SK-N-MC (cell line): ENCODE data around the gene FAM131C.

Experiments used
- DNase-seq: peaks from one replicate; pipeline ENCODE4 v3.0.0-alpha.2; 2011; ENCODE audit warnings: low read depth, low spot score
- H3K27ac ChIP-seq: fragments of 200-600 bp; sonication (generic); 2 replicates; pipeline ENCODE4 v1.5.1; 2016; ENCODE audit warnings: mixed run types
- H3K36me3 ChIP-seq: fragments of 200-600 bp; sonication (generic); 2 replicates; pipeline ENCODE4 v1.6.1; 2017; ENCODE audit warnings: antibody characterized with exemption, low read length, mixed read lengths; ENCODE audit not compliant: insufficient read depth
- H3K4me3 ChIP-seq: fragments of 200-600 bp; sonication (generic); 2 replicates; pipeline ENCODE4 v1.5.1; 2016
- H3K9ac ChIP-seq: fragments of 200-600 bp; sonication (generic); 2 replicates; pipeline ENCODE4 v1.8.0; 2017; ENCODE audit warnings: mixed run types, mixed read lengths; ENCODE audit not compliant: insufficient read length
- H3K9me3 ChIP-seq: fragments of 200-600 bp; sonication (generic); 2 replicates; pipeline ENCODE4 v1.6.1; 2017; ENCODE audit warnings: low read depth, mild to moderate bottlenecking, antibody characterized with exemption, low read length, moderate library complexity, mixed read lengths
- EZH2 ChIP-seq: fragments of 200-600 bp; sonication (generic); IDR thresholded peaks from one replicate; pipeline ENCODE4 v1.6.1; 2017; ENCODE audit warnings: antibody characterized with exemption
- FOXP2 ChIP-seq: optimal IDR thresholded peaks from 2 replicates; pipeline ENCODE3; 2011; ENCODE audit warnings: mild to moderate bottlenecking, moderate library complexity; ENCODE audit not compliant: insufficient read depth; ENCODE audit errors: extremely low read length, control extremely low read depth
- POLR2AphosphoS5 ChIP-seq: IDR thresholded peaks from 2 replicates; pipeline ENCODE4 v1.6.1; 2012; ENCODE audit warnings: mild to moderate bottlenecking, low read depth, low read length, borderline replicate concordance

Gene FAM131C

DNA sequence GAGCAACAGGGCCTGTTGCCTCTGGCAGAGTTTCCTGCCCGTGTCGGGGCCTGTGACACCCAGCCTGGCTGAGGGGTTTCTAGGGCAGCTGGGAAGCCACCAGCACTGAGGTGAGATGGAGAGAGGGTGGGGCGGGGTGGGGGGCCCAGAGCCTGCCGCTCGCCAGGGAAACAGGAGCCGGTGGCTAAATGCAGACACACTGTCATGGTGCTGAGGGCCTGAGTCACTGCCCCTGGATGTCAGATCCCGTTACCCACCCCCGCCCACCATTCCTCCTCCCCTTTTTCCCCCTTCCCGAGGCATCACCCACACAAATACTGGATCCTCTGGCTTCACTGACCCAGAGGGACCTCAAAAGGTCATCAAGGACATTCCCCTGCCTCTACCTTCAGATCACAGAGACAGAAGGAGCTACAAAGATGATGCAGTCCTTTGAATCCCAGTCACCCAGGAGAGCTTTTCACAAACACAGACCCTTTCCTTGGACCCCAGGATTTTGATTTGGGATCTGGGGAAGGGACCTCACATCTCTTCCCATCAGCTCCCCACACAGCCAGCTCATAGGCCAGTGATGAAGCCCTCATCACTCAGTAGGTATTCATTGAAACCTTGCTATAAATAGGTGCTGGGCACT lies 53.7 kb downstream of the FAM131C start:
- Histone ChIP-seq H3K27ac (no peak overlapping the region), H3K36me3 (no peaks in the 10 kb centered on the region), H3K9me3 (no peaks in the 10 kb centered on the region), H3K4me3 (no peak overlapping the region), H3K9ac (no peak overlapping the region)
- no peak for TF ChIP-seq POLR2AphosphoS5
- no peak for TF ChIP-seq EZH2
- no peak for TF ChIP-seq FOXP2
- no peak for DNase-seq

DNA sequence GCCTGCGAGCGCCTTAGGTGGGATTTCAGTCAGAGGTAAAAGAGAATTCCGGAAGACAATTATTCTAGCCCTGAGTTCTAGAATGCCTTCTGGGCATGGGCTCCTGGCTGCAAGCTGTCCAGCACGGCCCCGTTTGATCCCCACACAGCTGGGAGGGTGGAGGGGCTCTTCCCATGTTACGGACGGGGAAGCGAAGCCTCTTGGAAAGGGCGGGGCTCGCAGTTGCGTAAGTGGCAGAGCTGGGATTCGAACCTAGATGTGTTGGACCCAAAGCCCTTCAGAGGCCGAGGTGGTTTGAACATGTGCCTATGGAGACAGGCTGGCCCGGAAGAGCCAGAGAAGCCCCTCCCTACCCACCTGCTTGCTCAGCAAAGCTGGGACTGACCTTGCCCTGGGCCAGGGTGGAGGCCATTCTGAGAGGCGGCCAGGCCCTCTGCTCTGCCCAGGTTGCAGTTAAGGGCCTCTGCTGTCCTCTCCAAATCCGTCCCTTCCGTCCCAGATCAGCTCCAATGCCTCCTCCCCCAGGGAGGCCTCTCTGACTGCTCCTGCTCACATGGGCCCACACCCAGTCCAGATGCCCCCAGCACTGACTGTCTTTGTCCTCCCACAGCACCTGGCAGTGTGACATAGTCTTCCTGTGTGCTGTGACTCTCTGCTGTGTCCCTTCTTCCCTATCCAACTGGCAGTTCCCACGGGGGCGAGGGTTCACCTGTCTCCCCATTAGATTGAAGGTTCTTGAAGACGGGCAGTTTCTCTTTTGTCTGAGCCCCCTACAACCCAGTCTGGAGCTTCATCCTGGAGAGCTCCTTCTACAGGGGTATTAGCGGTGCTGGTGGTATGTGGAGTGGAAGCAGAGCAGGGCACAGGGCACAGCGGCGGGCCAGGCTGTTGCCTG lies 54.5 kb downstream of the FAM131C start:
- DNase-seq: no peak
- Histone ChIP-seq H3K9me3 (no peaks in the 10 kb centered on the region), H3K4me3 (no peak overlapping the region), H3K9ac (no peak overlapping the region), H3K27ac (no peak overlapping the region), H3K36me3 (no peaks in the 10 kb centered on the region)
- TF ChIP-seq POLR2AphosphoS5: no peak
- no peak for TF ChIP-seq FOXP2
- no peak for TF ChIP-seq EZH2

DNA sequence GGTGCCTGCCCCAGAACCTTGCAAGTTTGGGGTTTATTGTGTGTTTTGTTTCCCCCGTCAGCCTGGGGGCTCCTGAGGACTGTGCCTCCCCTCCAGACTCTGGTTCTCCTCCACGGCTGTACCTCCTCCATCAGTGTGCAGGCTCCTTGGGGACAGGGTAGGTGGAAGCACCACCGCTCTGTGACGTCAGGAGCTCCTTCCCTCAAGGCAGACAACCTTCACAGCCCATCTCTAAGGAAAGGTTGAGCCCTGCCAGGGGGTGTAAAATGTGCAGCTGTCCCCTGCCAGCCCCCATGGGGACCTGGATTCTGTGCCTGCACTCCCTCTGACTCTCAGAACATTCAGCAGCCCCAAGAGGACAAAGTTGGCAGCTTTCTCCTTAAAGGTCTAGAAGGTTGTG lies 55.1 kb downstream of the FAM131C start:
- H3K9ac ChIP-seq: no peak overlapping the region

DNA sequence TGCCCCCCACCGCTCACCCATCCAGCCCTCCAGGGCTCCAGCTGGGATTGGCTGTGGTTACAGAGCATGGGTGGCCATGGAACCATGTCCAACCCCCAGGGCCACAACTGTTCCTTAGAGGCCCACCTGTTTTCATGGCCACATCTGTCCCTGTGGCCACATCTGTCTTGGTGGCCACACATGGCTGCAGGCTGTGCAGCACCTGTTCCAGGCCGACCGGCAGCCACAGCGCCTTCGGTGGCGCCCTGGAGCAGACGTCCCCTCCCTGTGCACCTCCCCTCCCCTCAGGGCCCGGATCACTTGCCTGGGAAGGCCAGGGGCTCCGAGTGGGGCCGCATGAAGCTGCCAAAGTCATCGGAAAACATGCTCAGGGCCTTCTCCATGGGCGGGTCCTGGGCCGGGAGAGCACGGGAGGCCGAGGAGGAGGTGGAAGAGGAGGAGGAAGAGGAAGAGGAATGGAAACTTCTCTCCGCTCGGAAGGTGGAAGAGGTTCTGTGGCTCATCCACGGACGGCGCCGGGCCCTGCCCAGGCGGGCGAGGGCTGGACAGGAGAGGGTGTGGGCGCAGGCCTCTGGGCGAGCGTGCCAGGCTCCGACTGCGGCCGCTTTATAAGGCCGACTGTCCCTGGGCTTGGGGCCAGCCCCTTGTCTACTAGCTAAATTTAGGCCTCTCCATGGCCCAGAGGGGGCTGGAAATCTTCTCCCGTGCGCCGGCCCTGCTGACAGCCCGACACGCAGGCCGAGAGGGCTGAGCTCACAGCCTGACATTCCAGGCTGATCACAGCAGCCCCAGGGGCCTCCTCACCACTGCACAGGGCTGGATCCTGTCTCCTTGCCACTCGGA lies 55.8 kb downstream of the FAM131C start, which contains the start of gene HSPB7:
Gene HSPB7, minus strand, starts transcription at position 583 of the 843 bp plus-strand sequence. Its CDS starts 80 bp downstream, at position 503.
- H3K4me3 ChIP-seq: no peak within 1 kb of the TSS
- no peaks in the 10 kb centered on the region for H3K36me3 ChIP-seq
- no peak within 1 kb of the TSS for H3K9ac ChIP-seq
- no peaks in the 10 kb centered on the region for H3K9me3 ChIP-seq
- TF ChIP-seq FOXP2 (no peak), POLR2AphosphoS5 (no peak), EZH2 (no peak)
- DNase-seq: no peak
- H3K27ac ChIP-seq: no peak within 1 kb of the TSS

More for the DNA sequence above, 55.1 kb downstream of the FAM131C start:
- no peak for DNase-seq
- Histone ChIP-seq H3K4me3 (no peak overlapping the region), H3K27ac (no peak overlapping the region), H3K9me3 (no peaks in the 10 kb centered on the region), H3K36me3 (no peaks in the 10 kb centered on the region)
- TF ChIP-seq EZH2 (no peak), POLR2AphosphoS5 (no peak), FOXP2 (no peak)

DNA sequence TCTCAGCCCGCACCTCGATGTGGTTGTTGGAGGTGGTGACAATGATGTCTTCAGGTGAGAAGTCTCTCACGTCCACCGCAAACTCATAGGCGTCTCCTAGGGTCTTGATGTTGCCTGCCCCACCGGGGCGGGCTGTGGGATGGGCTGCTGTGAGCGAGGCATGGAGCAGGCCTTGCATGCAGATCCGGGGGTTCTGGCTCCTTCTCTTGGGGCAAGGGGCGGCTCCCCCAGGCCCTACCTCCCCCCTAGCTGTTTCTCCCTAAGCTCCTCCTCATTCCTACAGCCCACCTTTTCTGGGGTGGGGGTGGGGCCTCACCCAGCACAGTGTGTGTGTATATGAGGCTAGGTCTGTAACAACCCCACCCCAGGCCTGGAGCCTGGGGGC lies 56.4 kb downstream of the FAM131C start:
- Histone ChIP-seq H3K9ac (no peak overlapping the region), H3K27ac (no peak overlapping the region), H3K9me3 (no peaks in the 10 kb centered on the region), H3K4me3 (no peak overlapping the region), H3K36me3 (no peaks in the 10 kb centered on the region)
- DNase-seq: no peak
- TF ChIP-seq EZH2 (no peak), FOXP2 (no peak), POLR2AphosphoS5 (no peak)

DNA sequence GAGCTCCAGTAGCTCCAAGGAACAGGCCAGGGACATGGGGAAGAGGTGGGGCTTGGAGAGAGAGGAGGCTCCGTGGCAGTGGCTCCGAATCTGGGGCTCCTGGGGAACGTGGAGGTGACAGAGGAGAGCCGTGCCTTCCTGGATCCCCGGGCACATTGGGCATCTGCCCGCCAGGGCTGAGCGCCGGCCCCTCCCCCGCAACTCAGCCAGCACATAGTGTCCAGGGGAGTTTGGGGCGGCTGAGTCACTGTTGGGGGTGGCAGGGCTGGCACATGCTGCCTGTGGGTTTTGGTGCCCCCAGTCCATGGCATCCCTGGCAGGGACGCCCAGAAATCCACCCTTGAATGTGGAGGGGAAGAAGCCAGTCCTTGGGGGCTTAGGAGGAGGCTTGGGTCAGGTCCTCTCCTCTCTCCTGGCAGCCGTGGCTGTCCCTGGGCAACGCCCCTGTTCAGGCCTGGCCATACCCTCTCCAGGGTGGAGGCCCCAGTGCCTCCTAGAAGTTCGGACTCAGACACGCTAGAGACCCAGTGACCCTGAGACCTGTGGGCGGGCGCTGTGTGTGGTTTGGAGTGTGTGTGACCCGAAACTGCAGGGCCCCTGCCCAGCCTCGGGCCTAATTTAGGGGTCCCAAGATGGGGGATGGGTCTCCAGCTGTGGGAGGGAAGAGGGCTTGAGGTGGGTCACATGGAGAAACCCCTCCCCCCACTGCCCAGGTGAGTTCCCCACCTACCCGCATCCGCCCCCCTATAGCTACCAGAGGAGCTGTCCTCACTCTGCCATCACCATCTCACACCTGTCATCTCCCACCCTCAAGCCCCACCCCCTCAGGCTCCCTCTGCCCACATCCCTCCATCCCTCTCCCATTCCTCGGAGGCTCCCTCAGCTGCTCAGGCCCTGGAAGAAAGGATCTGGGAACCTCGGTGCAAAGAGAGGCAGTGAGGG lies 57.2 kb downstream of the FAM131C start:
- TF ChIP-seq FOXP2 (no peak), POLR2AphosphoS5 (no peak), EZH2 (no peak)
- DNase-seq: no peak

DNA sequence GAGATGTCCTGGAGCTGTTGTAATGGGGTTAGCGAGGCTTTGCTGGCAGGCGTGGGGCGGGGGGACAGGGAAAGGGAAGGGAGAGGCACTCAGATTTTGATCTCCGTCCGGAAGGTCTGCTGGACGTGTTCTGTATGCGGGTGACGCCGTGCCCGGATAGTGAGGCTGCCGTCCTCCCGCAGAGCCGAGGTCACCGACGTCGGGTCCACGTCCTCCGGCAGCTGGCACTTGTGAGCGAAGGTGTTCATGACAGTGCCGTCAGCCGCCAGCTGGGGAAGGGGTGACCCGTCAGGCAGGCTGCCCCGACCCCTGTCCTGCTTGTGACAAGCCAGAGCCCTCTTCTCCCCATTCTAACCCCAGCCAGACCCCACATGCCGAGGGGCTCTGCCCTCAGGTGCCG lies 58.0 kb downstream of the FAM131C start:
- TF ChIP-seq EZH2 (no peak), POLR2AphosphoS5 (no peak), FOXP2 (no peak)
- no peak overlapping the region for H3K27ac ChIP-seq

More for the DNA sequence above, 57.2 kb downstream of the FAM131C start:
- Histone ChIP-seq H3K27ac (no peak overlapping the region), H3K9ac (no peak overlapping the region), H3K4me3 (no peak overlapping the region), H3K36me3 (no peaks in the 10 kb centered on the region), H3K9me3 (no peaks in the 10 kb centered on the region)

More for the DNA sequence above, 58.0 kb downstream of the FAM131C start:
- no peak for DNase-seq
- Histone ChIP-seq H3K9me3 (no peaks in the 10 kb centered on the region), H3K9ac (no peak overlapping the region), H3K4me3 (no peak overlapping the region), H3K36me3 (no peaks in the 10 kb centered on the region)
